SH-SY5Y (cell line): ENCODE measurements around the gene NPAS2.

ENCODE experiments used
- GATA2 ChIP-seq: IDR thresholded peaks from 2 replicates; pipeline ENCODE4 v1.6.1; 2011; ENCODE audit warnings: mild to moderate bottlenecking, low read depth, low read length
- GATA3 ChIP-seq: IDR thresholded peaks from 2 replicates; pipeline ENCODE4 v1.6.1; 2011; ENCODE audit warnings: low read depth, mild to moderate bottlenecking, low read length, moderate library complexity

GRCh38 chr2:100929147-100929546 lies 109.2 kb downstream of the NPAS2 start:
- no peak for TF ChIP-seq GATA2
- TF ChIP-seq GATA3: no peak
